PFSK-1 (cell line): Measurements from ENCODE around the gene PATE4. TPM values are rescaled to one million over a fixed set of nuclear protein-coding genes. Genes with fewer than 3 reads are reported as not detected.

Experiments
- FOXP2 ChIP-seq: optimal IDR thresholded peaks from 2 replicates; pipeline ENCODE3; 2011; ENCODE audit warnings: borderline replicate concordance, control low read depth, inconsistent platforms; ENCODE audit not compliant: insufficient read depth; ENCODE audit errors: extremely low read length, extremely low read depth
- POLR2AphosphoS5 ChIP-seq: IDR thresholded peaks from 2 replicates; pipeline ENCODE4 v1.6.1; 2012; ENCODE audit warnings: low read depth, mild to moderate bottlenecking, control low read depth, low read length, moderate library complexity
- SIN3A ChIP-seq: IDR thresholded peaks from 2 replicates; pipeline ENCODE4 v1.6.1; 2012; ENCODE audit warnings: mild to moderate bottlenecking, low read length, moderate library complexity, borderline replicate concordance; ENCODE audit not compliant: insufficient read depth
- TAF1 ChIP-seq: IDR thresholded peaks from 2 replicates; pipeline ENCODE4 v1.6.1; 2012; ENCODE audit warnings: low read length, control low read depth, borderline replicate concordance; ENCODE audit not compliant: insufficient read depth
- polyA plus RNA-seq: library from polyadenylated mRNA; unstranded; fragments of >200 nt; gene quantifications from one replicate; pipeline ENCODE4 v1.2.1, GENCODE V29; 2012; ENCODE audit warnings: low read depth, missing spikeins; ENCODE audit not compliant: insufficient read length
- TF ChIP-seq, protein P1 (sequence below), 2 experiments: IDR thresholded peaks; 2 replicates each; pipeline versions ENCODE4 v1.6.1 to v1.8.0; 2011 to 2012; ENCODE audit warnings: low read depth in 2 of 2, low read length in 2 of 2, control low read depth in 1 of 2, inconsistent platforms in 1 of 2, mild to moderate bottlenecking in 1 of 2, moderate library complexity in 1 of 2; ENCODE audit not compliant: insufficient read depth in 1 of 2

The PATE4 gene, protein sequence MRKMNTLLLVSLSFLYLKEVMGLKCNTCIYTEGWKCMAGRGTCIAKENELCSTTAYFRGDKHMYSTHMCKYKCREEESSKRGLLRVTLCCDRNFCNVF
- polyA plus RNA-seq = not detected

DNA sequence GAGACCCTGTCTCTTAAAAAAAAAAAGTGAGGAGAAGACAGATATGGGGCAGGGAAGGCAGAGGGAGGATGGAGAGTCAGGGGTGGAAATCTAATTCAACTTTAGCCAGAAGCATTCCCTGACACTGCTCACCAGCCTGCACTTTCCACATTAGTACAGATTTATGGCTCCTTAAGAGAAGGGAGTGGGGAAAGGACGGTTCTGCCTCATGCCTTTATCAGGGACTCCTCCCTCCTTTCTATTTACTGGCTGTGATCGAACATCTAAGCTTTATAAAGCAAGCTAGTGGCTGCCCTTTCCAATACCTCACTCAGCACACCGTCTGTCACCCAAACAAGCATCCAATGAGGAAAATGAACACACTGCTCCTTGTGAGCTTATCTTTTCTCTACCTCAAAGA is at the start of gene PATE4:
PATE4 (plus strand) TSS at position 301 of the 400 bp plus-strand sequence; CDS start at position 345, 44 bp downstream.
- TF ChIP-seq, protein P1, sequence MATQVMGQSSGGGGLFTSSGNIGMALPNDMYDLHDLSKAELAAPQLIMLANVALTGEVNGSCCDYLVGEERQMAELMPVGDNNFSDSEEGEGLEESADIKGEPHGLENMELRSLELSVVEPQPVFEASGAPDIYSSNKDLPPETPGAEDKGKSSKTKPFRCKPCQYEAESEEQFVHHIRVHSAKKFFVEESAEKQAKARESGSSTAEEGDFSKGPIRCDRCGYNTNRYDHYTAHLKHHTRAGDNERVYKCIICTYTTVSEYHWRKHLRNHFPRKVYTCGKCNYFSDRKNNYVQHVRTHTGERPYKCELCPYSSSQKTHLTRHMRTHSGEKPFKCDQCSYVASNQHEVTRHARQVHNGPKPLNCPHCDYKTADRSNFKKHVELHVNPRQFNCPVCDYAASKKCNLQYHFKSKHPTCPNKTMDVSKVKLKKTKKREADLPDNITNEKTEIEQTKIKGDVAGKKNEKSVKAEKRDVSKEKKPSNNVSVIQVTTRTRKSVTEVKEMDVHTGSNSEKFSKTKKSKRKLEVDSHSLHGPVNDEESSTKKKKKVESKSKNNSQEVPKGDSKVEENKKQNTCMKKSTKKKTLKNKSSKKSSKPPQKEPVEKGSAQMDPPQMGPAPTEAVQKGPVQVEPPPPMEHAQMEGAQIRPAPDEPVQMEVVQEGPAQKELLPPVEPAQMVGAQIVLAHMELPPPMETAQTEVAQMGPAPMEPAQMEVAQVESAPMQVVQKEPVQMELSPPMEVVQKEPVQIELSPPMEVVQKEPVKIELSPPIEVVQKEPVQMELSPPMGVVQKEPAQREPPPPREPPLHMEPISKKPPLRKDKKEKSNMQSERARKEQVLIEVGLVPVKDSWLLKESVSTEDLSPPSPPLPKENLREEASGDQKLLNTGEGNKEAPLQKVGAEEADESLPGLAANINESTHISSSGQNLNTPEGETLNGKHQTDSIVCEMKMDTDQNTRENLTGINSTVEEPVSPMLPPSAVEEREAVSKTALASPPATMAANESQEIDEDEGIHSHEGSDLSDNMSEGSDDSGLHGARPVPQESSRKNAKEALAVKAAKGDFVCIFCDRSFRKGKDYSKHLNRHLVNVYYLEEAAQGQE (IDR thresholded peaks at IDR 0.05; ENCODE audit: insufficient read depth in 1 of 2, low read depth in 2 of 2, low read length in 2 of 2) = no peak
- no peak for TF ChIP-seq SIN3A
- no peak for TF ChIP-seq POLR2AphosphoS5
- TF ChIP-seq FOXP2 = no peak
- no peak for TF ChIP-seq TAF1

DNA sequence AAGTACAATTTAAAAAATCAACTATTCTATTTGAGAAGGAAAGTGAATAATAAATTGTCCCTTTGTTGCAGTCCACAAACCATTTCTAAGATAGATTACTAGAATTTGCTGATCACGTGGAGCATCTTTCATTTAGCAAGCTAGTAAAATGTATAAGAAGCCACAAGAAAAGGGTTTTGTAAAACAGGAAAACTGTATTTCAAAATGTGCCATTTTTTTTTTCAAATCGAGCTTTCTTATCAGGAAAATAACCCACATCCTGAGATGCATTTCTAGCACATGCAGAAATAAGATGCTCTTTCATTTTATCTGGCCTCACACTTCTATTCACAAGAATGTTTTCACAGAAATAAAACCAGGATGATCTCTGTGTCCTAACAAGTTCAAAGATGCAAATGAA is 48.4 kb upstream of the PATE4 start:
- TF ChIP-seq TAF1 = no peak
- TF ChIP-seq FOXP2 = no peak
- TF ChIP-seq SIN3A = no peak
- TF ChIP-seq POLR2AphosphoS5 = no peak
- TF ChIP-seq, protein P1 (IDR thresholded peaks at IDR 0.05; ENCODE audit: insufficient read depth in 1 of 2, low read depth in 2 of 2, low read length in 2 of 2) = no peak

DNA sequence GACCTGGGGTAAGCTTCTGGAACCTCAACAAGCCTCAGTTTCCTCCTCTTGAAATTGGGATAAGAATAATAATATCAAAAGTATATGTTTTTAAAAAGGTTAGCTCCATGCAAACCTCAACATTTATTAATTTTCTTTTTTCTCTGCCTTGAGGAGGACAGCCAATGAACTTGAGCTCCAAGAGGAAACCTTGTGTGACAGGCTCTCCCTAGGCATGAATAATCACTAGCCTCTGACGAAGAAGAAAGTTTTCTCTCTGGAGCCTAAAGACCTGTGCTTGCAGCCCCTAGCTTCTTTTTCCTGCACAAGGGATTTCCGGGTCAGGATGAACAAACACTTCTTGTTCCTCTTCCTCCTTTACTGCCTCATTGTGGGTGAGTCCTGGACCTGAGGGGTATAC is 45.3 kb upstream of the PATE4 start, which contains the start of gene PATE3:
PATE3 (plus strand) TSS at position 301 of the 400 bp plus-strand sequence; CDS start at position 326, 25 bp downstream.
- no peak for TF ChIP-seq SIN3A
- no peak for TF ChIP-seq POLR2AphosphoS5
- TF ChIP-seq FOXP2 = no peak
- TF ChIP-seq, protein P1 (IDR thresholded peaks at IDR 0.05; ENCODE audit: insufficient read depth in 1 of 2, low read depth in 2 of 2, low read length in 2 of 2) = no peak
- no peak for TF ChIP-seq TAF1

DNA sequence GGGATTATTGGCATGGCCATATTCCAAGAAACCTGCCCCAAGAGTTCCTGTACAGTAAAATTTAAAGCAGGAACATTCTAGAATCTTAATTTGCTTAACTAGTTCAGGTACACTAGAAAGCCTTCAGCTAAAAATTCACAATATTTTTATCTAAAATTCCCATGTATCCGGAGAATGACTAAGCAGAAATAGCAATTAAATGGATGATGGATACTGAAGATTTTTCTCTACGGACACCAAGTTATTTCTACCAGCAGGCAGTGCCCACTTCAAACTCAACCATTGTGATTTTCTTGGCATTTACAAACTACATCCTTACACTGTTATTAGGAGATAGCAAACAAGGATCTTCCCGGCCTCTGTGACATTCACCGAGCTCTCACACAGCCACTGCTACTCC is 42.3 kb upstream of the PATE4 start:
- TF ChIP-seq, protein P1 (IDR thresholded peaks at IDR 0.05; ENCODE audit: insufficient read depth in 1 of 2, low read depth in 2 of 2, low read length in 2 of 2) = no peak
- TF ChIP-seq FOXP2 = no peak
- no peak for TF ChIP-seq SIN3A
- no peak for TF ChIP-seq TAF1
- TF ChIP-seq POLR2AphosphoS5 = no peak

DNA sequence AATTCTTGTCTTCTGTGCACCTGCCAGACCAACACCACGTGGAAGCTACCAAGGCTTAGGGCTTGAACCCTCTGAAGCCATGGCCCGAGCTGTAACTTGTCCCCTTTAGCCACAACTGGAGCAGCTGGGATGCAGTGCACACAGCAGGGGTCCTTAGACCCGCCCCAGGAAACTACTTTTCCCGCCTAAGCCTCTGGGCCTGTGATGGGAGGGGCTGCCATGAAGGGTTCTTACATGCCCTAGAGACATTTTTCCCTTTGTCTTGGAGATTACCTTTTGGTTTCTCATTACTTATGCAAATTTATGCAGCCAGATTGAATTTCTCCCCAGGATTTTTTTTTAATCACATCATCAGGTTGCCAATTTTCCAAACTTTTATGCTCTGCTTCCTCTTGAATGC is 35.5 kb upstream of the PATE4 start:
- no peak for TF ChIP-seq FOXP2
- no peak for TF ChIP-seq SIN3A
- TF ChIP-seq TAF1 = no peak
- TF ChIP-seq, protein P1 (IDR thresholded peaks at IDR 0.05; ENCODE audit: insufficient read depth in 1 of 2, low read depth in 2 of 2, low read length in 2 of 2) = no peak
- no peak for TF ChIP-seq POLR2AphosphoS5
